NCI-H2029 (cell line): ENCODE measurements around the gene BPI.
"Not testable (repeated sequence)": the region's sequence is repeated elsewhere in the genome, so short reads cannot be mapped to it uniquely, and the experiment has no call there.

Experiments
- DNase-seq: peaks from one replicate; lab custom pipeline; 2025; lab: John Stamatoyannopoulos, UW

The BPI gene

GRCh38 chr20:38278131-38278530 is 25.8 kb upstream of the BPI start:
- no peak for DNase-seq

- DNase-seq, result no peak
Measured at GRCh38 chr20:38278763-38279162, 25.2 kb upstream of the BPI start.

- DNase-seq, result not testable (repeated sequence)
Measured at GRCh38 chr20:38281176-38281915, 22.6 kb upstream of the BPI start.

GRCh38 chr20:38283236-38283635 is 20.7 kb upstream of the BPI start:
- no peak for DNase-seq

GRCh38 chr20:38284066-38284650 is 19.8 kb upstream of the BPI start:
- DNase-seq, result not testable (repeated sequence)

- DNase-seq, result no peak
Measured at GRCh38 chr20:38284893-38285444, 19.0 kb upstream of the BPI start.

GRCh38 chr20:38286586-38287531 is 17.1 kb upstream of the BPI start:
- DNase-seq, result no peak

- no peak for DNase-seq
Measured at GRCh38 chr20:38290829-38291814, 12.8 kb upstream of the BPI start.

- DNase-seq, result no peak
Measured at GRCh38 chr20:38291966-38292365, 12.0 kb upstream of the BPI start.

- DNase-seq, result no peak
Measured at GRCh38 chr20:38293491-38294065, 10.4 kb upstream of the BPI start.

- DNase-seq, result no peak
Measured at GRCh38 chr20:38294076-38294591, 9.8 kb upstream of the BPI start.

GRCh38 chr20:38295811-38296210 is 8.1 kb upstream of the BPI start:
- DNase-seq, result no peak

GRCh38 chr20:38296433-38296832 is 7.5 kb upstream of the BPI start:
- no peak for DNase-seq

- DNase-seq, result no peak
Measured at GRCh38 chr20:38297916-38298674, 5.9 kb upstream of the BPI start.

GRCh38 chr20:38298768-38299288 is 5.1 kb upstream of the BPI start:
- no peak for DNase-seq

- peak; percentile 25 for DNase-seq
Measured at GRCh38 chr20:38299963-38300362, 4.0 kb upstream of the BPI start.

- no peak for DNase-seq
Measured at GRCh38 chr20:38300438-38300837, 3.5 kb upstream of the BPI start.

GRCh38 chr20:38301309-38301708 is 2.6 kb upstream of the BPI start:
- no peak for DNase-seq

- DNase-seq, result no peak
Measured at GRCh38 chr20:38302786-38303185, 1.2 kb upstream of the BPI start.
